Renal cortex interstitium (tissue), 11 donors: Measurements from ENCODE around the gene QRSL1. TPM values are rescaled to one million over a fixed set of nuclear protein-coding genes. Genes with fewer than 3 reads are reported as not detected.
"Not testable (repeated sequence)": the region's sequence is repeated elsewhere in the genome, so short reads cannot be mapped to it uniquely, and the experiment has no call there.

ENCODE experiments used
- DNase-seq, 11 donors: peaks; one replicate each; pipeline ENCODE4 v3.0.0-alpha.2; 2013; ENCODE audit warnings: low read depth in 9 of 11, low spot score in 4 of 11; ENCODE audit errors: extremely low read depth in 1 of 11
- polyA plus RNA-seq, 3 donors: library from polyadenylated mRNA; unstranded; fragments of 120-200 nt; gene quantifications; one replicate each; pipeline ENCODE4 v1.2.1, GENCODE V29; 2013; ENCODE audit not compliant: insufficient read length in 3 of 3

QRSL1 gene
- polyA plus RNA-seq, 3 donors, result 16.3 to 20.9 (median 16.7) TPM

GRCh38 chr6:106659859-106660258 is 30.5 kb downstream of the QRSL1 start:
- no peak for DNase-seq

DNA sequence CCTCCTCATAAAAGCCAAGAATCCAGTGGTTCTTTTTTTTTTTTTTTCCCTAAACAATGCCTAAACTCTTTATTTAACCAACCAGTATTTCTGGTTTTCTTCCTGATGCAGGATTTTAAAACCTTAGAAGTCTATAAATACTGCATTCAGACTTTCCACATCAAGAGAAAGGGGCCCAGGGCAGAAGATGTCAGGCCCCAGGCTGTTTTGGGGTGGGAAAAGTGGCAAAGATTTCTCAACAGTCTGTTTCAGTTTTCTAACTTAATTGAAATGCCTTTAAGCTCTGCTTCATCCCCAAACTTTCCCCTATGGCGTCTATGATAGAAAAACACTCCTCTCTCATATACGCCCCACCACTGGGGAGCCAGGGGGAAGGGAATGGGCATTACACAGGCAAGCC is 33.1 kb downstream of the QRSL1 start:
- no peak for DNase-seq

DNA sequence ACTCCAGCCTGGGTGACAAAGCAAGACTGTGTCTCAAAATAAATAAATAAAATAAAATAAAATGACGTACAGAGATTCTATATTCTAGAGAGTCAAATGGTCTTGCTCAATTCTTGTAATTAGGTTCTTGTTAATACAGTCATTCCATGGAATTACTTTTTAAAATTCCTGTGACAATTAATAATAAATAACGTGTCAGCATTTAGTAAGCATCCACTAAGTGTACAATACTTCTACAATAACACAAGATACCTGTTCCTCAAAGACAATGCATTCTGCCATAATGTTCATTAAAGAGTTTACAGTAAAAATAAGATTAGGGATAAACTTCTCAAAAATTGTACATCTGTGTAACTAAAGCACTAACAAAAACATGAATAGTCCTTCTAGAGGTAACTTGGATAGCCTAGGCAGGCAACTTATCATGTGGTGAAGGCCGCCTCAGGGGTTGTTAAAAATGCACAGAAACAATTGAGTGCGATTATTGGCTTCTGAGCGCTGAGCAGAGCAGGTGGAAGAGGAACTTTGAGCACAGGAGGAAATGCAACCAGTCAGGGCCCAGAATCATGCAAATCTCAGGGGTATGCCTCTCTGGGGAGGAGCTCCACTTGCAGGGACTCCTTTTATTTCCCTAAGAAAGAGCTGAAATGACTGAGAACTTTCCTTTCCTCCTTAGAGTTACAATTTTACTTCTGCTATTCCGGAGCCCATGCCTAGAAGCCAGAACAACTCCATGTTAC is 37.1 kb downstream of the QRSL1 start:
- no peak for DNase-seq

DNA sequence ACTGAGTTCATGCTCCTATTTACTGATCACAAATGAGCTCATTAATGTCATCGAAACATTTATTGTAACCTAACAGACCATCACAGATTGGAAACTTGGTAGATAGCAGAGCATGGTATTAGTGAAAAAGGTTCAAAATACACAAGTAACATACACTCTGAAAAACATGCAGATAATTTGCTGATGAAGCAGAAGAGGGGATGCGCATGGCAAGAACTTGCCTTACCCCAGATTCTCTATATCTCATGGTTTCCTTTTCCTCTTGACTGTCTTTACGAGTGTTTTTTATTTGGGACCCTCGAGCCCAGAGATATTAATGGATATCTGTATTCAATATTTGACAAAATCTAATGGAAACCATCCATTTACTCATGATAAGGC is 37.6 kb downstream of the QRSL1 start:
- no peak for DNase-seq

DNA sequence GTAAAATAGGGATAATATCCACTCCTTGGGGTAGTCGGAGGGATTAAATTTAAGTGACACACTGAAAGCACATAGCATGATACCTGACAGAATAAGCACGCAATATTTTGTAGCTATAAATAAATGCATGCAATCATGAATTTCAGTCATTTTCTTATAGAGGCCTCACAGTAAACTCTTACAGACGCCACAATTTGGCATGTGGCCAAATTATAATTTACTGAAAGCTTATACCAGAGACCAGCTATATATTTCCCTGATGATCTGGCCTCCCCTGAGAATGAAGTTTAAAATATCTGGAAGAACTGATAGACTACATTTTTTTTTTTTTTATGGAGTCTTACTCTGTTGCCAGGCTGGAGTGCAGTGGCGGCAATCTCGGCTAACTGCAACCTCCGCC is 40.9 kb downstream of the QRSL1 start:
- no peak for DNase-seq

DNA sequence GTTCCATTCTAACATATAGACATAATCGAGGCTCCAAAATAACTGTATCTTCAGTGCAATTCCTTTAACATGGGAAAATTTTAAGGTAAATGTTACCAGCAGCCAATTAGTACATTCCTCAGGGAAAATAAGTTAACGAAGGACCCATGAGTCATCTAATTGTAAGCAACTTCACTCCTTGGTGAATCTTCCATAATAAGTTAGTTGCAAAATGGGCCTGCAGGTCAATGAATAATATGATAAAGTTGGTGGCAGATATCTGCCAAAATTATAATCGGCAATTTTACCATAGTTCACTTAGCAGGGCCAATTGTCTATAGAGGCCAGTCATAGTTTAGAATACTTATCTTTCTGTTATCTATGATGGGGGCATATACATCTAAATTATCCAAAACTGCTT is 42.3 kb downstream of the QRSL1 start:
- no peak for DNase-seq

DNA sequence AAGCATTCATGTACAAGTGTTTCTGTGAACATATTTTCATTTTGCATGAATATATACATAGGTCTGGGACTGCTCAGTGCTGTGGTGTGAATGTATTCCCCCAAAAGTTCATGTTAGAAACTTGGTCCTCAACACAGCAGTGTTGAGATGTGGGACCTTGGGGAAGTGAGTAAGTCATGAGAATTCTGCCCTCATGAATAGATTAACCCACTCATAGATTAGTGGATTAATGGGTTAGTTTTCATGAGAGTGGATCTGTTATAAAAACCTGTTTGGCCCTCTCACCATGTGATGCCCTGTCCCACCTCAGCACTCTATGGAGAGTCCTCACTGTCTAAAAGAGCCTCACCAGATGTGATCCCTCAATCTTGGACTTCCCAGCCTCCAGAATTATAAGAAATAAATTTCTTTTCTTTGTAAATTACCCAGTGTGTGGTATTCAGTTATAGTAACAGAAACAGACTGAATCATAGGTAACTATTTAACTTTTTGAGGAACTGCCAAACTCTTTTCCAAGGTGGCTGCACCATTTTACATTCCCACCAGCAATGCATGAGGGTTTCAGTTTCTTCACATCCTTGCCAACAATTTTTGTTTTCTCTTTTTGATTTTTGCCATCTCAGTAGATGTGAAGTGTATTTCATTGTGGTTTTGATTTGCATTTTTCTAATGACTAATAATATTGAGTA is 45.3 kb downstream of the QRSL1 start:
- DNase-seq, result no peak

DNA sequence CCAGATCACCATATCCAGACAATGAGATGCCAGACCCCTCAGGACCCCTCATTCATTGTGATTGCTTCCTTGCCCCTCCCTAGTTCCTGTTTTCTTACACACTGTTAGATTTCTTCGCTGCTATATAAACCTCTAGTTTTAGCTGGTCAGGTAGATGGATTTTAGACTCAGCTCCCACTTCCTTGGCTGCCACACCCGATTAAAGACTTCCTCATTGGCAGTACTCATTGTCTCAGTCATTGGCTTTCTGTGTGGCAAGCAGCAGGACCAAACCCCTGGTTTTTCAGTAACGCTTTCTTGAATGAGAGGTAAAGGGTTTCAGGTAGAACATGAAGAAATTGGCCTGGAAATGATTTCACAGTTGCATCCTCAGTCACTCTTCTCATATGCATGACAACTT is 47.9 kb downstream of the QRSL1 start:
- DNase-seq, result no peak

DNA sequence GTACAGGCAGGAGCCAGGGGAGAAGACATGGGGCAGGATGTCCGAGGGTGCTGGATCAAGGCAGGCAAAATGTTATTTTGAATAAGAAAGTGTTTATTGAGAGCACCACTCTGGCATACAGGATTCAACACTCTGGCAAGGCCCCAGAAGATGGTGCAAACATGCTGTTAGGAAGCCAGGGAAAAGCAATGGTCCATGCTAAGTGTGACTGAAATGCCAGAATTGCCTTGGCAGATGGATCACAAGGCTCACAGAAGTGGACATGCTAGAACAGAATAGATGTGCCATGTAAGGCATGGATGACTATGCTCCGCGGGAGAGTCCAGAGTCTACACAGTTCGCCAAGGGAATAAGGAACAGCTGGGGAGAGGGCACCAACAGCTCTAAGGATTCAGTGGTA is 54.6 kb downstream of the QRSL1 start:
- DNase-seq, result no peak

GRCh38 chr6:106685833-106686232 is 56.5 kb downstream of the QRSL1 start:
- no peak for DNase-seq

- no peak for DNase-seq
Measured at GRCh38 chr6:106688177-106688951, 59.0 kb downstream of the QRSL1 start.

DNA sequence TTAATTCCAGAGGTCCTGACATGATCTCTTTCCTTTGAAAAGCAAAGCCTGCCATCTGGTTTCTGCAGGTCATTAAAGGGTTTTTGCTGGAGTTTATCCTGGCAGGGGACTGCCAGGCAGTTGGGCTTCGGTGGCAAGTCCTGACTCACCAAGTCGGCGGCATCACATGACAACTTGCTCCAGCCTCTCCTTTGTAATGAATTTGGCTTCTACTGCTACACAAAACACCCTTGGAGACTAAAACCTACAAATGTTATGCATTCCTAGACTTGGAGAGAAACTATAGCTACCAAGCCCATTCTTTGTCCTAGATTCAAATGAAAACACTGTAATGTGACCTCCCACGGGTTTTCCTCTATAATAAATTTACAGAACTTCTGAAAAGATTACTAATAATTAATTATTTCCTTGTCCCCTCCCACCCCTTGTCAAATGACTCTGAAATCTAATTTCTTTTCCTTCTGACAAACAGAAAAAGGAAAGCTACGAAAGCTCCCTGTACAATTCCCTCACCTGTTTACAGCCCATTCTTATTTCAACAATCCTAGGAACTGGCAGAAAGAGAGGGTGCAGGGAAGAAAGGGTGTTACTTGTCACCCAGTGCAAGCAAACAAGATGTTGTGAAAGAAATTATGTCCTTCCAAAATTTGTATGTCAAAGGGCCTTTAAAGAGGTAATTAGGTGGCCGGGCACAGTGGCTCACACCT is 62.9 kb downstream of the QRSL1 start:
- DNase-seq, result peak in 2 of 11 donors; percentile 24 to 27

GRCh38 chr6:106692819-106693208 is 63.4 kb downstream of the QRSL1 start:
- no peak for DNase-seq

GRCh38 chr6:106693418-106693817 is 64.0 kb downstream of the QRSL1 start:
- no peak for DNase-seq

- no peak for DNase-seq
Measured at GRCh38 chr6:106694343-106694742, 65.0 kb downstream of the QRSL1 start.

DNA sequence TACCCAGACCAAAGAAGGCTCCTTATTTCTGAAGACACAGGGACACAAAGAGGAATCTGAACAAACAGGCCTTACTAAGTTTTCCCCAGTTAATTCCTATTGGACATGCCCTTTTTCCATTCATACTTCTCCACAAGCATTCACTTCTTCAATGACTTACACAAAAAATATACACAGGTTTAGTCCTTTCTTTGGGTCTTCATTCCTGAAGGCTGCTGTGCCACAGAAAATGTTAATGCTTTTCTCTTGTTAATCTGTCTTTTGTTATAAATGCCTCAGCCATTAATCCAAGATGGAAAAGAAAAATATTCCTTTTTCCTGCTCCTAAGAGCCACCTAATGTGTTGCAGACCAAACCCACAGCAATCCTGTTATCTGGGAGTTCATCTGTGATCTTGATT is 71.2 kb downstream of the QRSL1 start:
- DNase-seq, result no peak

DNA sequence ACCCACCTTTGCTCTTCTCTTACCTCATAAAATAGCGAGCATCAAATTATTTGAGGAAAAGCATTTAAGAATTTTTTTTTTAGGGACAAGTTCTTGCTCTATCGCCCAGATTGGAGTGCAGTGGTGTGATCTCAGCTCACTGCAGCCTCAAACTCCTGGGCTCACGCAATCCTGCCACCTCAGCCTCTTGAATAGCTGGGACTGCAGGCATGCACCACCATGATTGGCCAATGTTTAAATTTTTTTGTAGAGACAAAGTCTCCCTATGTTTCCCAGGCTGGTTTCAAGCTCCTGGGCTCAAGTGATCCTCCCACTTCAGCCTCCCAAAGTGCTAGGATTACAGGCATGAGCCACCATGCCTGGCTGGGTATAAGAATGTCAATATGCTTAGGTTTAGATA is 71.8 kb downstream of the QRSL1 start:
- DNase-seq, result not testable (repeated sequence)

DNA sequence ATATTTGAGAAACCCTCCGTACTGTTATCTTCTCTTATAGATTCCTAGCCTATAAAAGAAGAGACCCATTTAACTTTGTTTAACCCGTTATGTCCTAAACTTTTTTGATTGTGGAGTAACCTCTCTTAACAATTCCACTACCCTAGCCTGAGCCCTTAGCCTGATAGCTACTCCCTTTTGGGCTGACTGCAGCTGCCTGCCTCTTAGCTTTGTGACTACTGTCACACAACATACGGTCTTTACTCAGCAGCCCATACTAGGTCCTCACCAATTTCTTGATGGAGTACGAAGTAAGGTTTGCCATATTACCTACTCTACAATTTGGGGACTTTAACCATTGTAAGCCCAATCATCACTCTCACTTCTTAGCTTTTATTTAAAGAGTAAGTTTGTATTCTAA is 72.7 kb downstream of the QRSL1 start:
- DNase-seq, result no peak

- peak in 2 of 11 donors; percentile 23 to 40 for DNase-seq
Measured at GRCh38 chr6:106702451-106703110, 73.2 kb downstream of the QRSL1 start.
